GM21367 (cell line): ENCODE measurements around the gene MPP3.

Experiments used
- ATAC-seq: cut with Tn5 transposase; IDR thresholded peaks from one replicate; pipeline ENCODE4 v1.9.1; 2021; ENCODE audit not compliant: unreplicated experiment

MPP3 gene

GRCh38 chr17:43774304-43775250, 58.4 kb downstream of the MPP3 start:
- no peak for ATAC-seq

DNA sequence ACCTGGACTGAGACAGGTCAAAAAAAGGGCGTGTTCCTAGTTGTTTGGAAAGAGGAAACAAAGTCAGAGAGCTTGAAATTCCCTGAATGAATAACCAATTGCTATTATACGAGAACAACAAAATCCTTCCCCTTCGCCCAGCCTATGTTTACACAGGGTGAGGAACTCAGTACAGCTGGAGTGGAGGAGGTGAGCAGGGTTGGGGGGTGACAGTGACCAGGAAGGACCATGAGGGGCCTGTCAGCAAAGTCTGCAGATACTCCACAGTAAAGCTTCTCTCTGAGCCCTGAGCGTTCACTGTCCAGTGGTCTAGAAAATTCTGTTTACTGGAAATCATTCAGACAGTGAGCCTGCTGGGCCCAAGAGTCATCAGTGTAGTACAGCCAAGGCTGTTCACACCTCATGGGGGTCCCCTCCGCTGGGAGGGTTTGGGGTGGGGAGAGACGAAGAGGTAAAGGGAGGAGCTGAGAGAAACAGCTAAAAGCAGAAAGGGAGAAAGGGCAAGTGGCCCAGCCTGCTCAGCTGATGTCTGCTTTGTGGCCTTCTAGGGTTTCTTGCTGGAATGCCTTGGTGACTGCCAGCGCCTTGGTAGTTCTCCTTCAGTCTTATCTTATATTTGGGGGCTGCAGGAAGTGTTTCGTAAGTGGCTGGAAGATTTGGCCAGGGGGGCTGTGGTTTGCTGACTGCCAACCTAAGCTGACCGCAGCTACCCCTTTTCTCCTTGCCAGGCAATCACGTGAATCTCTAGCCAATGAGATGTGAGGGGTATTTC, 59.9 kb downstream of the MPP3 start:
- no peak for ATAC-seq

DNA sequence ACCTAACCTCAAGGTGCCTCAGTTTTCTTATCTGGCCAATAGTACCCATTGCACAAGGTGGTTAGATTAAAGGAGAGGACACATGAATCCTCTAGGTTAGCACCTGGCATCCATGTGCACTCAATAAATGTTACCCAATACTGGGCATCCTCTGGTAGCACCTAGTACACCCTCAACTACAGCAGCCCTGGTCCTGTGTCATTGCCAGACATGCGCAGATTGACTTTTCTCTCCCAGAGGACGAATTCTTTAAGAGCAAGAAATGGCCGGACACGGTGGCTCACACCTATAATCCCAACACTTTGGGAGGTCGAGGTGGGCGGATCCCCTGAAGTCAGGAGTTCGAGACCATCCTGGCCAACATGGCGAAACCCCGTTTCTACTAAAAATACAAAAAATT, 61.5 kb downstream of the MPP3 start:
- ATAC-seq: no peak

DNA sequence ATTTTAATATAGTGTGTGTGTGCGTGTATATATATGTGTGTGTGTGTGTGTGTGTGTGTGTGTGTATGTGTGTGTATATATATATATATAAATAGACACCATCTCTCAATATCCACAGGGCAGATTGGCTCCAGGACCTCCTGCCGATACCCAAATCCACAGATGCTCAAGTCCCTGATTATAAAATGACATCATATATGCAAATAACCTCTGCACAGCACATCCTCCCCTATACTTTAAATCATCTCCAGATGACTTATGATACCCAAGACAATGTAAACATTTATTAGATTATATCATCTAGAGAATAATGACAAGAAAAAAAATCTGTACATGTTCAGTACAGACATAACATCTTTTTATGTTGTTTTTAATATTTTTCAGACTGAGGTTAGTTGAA, 62.0 kb downstream of the MPP3 start:
- no peak for ATAC-seq

DNA sequence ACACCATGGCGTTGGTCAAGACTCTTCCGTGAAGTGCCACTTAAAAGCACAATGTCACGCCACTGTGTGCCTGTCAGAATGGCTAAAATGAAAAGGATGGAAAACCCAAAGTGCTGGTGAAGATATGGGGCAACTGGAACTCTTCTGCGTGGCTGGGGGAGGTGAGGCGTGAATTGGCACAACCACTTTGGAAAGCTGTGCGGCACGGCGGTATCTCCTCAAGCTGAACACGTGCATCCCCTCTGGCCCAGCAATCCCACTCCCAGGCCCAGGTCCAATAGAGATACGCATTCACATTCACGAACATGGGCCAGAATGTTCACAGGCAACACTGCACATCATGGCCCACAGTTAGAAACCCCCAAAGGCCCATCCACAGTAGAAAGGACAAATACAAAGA, 63.1 kb downstream of the MPP3 start:
- no peak for ATAC-seq

GRCh38 chr17:43769426-43769825, 63.5 kb downstream of the MPP3 start:
- ATAC-seq: no peak

DNA sequence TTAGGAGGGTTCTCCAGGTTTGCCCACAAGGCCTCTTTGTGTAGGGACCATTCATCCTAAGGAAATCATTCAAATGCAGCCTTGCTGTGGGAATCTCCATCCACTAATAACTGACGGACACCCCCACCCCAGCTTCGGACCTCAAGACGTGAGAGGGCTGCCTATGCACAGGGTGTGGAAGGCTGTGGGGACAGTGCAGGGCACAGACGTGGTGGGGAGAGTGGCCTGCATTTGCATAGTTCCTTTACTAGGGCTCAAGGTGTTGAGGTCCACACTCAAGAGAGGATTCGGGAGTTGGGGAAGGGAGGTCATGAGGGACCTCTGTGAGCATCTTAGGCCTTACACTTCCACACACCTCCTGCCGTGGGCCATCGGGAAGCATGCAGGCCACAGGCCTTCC, 64.0 kb downstream of the MPP3 start:
- no peak for ATAC-seq

DNA sequence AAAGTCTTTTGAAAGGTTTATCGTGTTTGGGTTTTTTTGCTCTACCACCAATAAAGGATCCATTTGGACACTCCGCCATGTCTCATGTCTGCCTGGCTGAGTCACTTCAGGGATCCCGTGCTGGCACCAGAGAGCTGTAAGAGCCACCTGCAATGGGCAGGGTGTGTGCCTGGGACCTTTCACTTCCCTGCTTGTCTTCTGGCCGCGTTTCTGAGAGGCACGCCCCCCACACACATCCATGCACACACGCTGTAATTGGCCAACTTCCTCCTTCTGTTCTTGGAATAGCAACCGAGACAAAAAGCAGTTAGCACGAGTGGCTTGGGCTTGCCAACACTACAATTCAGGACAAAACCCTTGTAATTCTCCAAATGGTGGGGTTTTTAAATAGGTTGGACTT, 64.6 kb downstream of the MPP3 start:
- no peak for ATAC-seq

GRCh38 chr17:43767713-43768059, 65.3 kb downstream of the MPP3 start:
- no peak for ATAC-seq

- ATAC-seq: no peak
Measured at GRCh38 chr17:43767053-43767712, 65.8 kb downstream of the MPP3 start.

DNA sequence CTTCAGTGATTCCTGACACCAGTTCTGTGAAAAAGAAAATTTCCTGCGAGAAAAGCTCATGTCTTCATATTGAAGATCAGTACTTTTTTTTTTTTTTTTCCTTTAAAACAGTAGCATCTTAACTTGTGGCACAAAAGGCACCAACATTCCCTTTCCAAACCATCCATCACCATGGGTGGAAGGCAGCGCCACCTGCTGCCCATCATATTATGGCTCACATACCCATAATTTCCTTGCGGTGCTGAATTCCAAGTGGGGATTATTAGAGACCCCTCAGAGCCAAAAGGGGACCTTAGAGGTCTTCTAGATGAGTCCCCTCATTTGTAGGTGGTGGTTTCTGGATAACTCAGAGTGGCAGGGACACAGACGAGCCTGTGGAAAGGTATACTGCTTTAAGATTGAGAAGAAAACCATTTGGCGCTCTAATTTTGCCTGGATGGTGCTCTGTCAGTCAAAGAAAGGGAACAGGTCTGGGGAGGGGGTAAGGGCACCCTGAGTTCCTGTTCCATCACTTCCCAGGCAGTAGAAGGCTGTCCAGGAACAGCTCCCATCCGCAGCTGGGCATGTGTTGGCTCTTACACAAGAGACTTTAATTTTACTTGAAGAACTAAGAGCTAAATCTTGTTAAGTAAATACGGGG, 66.4 kb downstream of the MPP3 start:
- no peak for ATAC-seq

GRCh38 chr17:43760254-43760852, 72.6 kb downstream of the MPP3 start:
- no peak for ATAC-seq

GRCh38 chr17:43759836-43760235, 73.1 kb downstream of the MPP3 start:
- ATAC-seq: no peak

- ATAC-seq: no peak
Measured at GRCh38 chr17:43758497-43759174, 74.3 kb downstream of the MPP3 start, which contains the start of gene SOST. TSS of gene SOST (minus strand) at chr17:43758791. CDS start at chr17:43758741, 50 bp downstream.

DNA sequence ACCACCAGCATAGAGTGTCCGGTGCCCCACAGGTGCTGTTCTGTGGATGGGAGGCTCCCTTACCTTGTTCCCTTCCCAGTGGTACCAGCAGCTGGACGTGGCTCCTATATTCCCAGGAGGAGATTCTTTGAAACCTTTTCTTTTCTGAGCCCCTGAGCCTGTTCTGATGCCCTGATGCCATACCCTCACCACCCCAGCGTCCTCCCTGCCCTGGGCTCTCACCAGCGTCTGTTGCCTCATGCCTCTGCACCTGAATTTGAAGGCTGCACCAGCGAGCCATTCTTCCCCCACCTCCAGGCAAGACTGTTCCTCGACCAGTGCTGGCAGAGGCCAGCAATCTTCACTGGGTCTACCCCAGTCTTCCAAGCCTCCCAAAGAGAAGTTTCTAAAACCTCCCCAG, 74.9 kb downstream of the MPP3 start:
- no peak for ATAC-seq

DNA sequence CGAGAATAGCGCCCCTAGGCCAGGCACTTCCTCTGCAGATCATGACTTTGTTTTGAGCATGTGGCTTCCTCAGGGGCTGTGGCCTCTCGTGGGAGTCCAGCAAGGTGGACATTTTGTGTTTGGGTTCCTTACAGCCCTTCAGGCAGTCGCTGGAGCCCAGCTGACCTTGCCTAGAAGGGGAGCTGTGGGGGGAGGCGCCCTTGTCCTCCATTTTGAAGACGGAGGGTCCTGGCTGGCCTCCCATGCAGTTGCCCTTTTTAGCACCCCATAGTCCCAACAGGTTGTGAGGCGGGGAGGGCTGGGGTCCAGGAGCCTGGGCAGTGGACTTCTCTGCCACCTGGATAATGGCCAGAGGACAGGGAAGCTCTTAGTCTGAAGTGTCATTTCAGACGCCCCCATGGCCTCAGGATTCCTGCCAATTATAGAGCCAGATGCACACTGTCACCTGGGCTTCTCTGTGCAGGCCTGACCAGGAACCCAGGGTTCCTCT, 75.7 kb downstream of the MPP3 start:
- no peak for ATAC-seq

GRCh38 chr17:43756201-43756600, 76.7 kb downstream of the MPP3 start:
- no peak for ATAC-seq

DNA sequence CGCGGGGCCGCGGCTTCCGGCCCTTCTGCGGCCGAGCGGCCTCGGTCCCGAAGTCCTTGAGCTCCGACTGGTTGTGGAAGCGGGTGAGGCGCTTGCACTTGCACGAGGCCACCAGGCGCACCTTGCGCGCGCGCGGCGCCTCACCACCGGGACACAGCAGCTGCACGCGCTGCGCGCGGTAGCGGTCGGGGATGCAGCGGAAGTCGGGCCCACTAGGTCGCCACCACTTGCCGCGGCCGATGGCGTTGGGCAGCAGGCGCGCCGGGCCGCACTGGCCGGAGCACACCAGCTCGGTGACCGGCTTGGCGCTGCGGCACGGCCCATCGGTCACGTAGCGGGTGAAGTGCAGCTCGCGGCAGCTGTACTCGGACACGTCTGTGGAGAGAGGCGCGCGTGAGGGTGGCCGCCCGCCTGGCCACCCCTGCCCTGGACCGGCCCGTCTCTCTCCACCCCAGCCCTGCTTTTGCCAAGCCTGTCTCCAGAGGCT, 77.5 kb downstream of the MPP3 start:
- ATAC-seq: no peak

DNA sequence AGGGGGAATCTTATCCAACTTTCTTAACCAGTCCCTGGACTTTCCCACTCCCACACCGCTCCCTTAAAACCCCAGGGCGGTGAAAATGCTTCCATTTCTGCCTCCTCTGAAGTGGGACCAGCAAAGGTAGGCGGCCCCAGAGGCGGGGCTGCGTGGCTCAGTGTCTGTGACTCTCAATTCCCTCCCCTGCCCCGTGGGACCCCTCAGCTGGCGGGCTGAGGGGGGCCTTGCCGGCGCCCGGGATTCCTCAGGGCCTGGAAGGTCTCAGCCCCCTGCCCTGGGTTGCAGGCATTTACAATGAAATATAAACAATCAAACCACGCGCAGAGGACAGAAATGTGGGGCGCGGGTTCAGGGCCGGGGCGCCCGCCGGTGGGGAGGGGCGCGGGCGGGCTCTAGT, 78.0 kb downstream of the MPP3 start:
- ATAC-seq: no peak
